HG02981 (cell line): ENCODE data around the gene NCOA7.
A peak's percentile ranks its signal among the peaks of the same experiment; 100 is the strongest.
"Not testable (repeated sequence)": the region's sequence is repeated elsewhere in the genome, so short reads cannot be mapped to it uniquely, and the experiment has no call there.

Experiments used
- ATAC-seq: cut with Tn5 transposase; IDR thresholded peaks from one replicate; pipeline ENCODE4 v1.9.1; 2021; ENCODE audit warnings: mild to moderate bottlenecking, moderate library complexity; ENCODE audit not compliant: unreplicated experiment

Gene NCOA7

DNA sequence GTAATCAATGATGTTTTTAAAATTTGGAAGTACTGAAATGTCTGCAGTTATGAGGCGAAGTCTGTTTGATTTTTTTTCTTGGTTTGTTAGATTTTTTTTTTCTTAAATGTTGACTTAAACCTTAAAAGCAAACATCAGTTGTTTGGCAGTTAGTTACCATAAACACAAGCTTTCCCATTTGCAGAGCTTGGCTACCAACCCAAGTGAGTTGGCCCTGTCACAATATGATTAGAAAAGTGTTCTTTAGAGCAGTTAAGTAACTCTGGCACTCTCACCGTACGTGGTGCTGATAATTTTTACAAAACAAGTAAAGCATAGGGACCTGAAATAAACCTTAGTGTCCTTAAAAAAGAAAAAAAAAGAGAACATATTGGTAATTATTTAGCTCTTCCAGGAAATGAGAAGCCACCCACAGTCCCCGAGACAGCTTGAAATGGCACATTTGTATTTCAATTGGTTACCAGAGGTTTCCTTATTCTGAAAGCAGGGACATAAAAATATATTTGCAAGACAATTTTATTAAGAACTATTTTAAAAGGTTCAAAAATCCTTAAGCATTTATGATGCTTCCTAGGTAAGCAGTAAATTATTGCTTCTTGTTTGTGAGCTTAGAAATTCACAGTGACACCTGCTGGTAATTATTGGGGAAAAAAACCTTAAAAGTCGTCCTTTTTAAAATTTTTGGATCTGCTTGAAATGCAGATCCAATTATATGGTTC lies 37.4 kb upstream of the NCOA7 start:
- ATAC-seq = no peak

DNA sequence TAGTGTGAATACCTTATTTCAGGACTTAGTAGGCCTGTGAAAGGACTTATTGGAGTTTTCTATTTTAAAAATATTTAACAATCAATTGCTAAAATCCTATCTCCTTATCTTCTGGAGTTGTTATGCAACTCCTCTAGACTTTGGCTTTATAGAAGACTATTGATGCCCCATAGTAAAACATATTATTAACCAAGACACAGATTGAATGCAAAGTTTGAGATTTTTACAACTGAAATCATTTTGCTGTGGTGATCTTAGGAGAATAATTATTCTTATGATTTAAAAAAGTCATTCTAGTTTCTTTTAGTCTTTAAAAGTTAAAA lies 36.9 kb upstream of the NCOA7 start:
- ATAC-seq = no peak

GRCh38 chr6:125754566-125754965 lies 36.2 kb upstream of the NCOA7 start:
- no peak for ATAC-seq

- no peak for ATAC-seq
Measured at GRCh38 chr6:125759184-125759902, 31.4 kb upstream of the NCOA7 start.

- no peak for ATAC-seq
Measured at GRCh38 chr6:125759959-125760457, 30.8 kb upstream of the NCOA7 start.

GRCh38 chr6:125764121-125764671 lies 26.6 kb upstream of the NCOA7 start:
- no peak for ATAC-seq

DNA sequence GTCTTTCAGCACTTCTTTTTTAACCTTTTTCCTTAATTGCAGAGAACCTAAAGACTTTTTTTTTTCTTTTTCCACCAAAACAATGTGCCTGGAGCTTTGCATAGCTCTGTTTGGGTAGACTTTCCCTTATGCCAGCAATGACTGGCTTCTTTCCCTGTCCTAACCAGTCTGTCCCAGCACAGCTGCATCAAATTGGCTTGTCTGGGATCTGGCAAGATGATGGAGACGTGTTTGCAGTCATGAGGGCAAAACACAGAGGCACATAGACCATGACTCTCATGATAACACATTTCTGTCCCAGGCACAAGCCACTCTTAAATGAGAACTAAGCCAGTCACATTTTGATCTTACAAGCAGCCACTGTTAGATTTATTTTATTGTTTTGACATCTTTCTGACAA lies 24.8 kb upstream of the NCOA7 start:
- no peak for ATAC-seq

DNA sequence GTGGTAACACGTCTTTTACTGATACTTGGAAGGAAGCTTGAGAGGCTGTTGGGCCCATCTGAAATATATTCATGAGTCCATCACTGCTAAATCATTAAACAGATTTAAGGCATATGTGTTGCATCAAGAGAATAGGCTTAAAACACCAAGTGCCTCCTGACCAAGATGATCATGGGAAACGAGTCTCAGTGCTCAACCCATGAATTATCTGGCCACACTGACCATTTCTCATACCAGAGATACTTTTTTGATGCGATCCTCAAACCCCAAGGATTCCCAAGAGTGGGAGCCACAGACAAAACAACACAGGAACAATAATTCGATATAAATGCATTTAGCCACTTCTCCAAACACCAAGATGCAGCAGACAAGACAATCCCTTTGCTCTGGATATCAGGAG lies 24.1 kb upstream of the NCOA7 start:
- ATAC-seq = no peak

DNA sequence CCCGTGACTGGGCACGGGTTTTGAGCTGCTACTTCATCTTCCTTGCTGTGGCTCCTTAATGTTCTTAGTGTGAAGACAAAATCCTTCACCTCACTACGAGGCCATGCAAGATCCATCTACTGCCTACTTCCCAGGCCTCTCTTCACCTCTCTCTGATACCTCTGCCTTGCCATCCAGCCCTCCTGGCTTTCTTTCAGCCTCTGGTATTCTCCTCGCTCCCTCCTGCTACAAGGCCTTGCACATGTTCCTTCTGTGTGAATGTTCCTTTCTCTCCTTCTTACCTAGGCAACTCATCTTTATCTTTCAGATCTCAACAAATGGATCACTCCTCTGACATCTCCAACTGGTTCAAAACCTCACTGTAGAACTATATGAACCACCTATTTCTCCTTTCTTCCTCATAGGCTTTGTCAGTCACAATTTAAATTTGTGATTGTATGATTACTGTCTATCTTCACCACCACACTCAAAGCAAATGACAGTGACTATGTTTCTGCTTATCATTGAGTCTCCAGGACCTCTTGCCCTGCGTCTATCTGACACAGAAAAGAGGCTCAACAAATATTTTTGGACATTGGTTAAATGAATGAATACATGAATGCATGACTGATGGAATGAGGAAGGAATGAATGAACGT lies 21.5 kb upstream of the NCOA7 start:
- ATAC-seq = no peak

- ATAC-seq = no peak
Measured at GRCh38 chr6:125773387-125774341, 17.1 kb upstream of the NCOA7 start.

DNA sequence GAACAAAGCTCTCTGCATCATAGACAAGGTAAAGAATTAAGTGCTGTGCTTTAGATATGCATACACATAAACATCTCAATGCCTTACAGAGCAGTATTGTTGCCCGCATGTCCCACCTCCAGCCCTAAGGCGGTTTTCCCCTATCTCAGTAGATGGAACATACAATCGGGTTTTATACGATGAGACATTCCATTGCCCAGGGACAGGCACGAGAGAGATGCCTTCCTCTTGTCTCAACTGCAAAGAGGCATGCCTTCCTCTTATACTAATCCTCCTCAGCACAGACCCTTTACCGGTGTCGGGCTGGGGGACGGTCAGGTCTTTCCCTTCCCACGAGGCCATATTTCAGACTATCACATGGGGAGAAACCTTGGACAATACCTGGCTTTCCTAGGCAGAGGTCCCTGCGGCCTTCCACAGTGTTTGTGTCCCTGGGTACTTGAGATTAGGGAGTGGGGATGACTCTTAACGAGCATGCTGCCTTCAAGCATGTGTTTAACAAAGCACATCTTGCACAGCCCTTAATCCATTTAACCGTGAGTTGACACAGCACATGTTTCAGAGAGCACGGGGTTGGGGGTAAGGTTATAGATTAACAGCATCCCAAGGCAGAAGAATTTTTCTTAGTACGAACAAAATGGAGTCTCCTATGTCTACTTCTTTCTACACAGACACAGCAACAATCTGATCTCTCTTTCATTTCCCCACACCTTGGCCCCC lies 14.5 kb upstream of the NCOA7 start:
- ATAC-seq = not testable (repeated sequence)

DNA sequence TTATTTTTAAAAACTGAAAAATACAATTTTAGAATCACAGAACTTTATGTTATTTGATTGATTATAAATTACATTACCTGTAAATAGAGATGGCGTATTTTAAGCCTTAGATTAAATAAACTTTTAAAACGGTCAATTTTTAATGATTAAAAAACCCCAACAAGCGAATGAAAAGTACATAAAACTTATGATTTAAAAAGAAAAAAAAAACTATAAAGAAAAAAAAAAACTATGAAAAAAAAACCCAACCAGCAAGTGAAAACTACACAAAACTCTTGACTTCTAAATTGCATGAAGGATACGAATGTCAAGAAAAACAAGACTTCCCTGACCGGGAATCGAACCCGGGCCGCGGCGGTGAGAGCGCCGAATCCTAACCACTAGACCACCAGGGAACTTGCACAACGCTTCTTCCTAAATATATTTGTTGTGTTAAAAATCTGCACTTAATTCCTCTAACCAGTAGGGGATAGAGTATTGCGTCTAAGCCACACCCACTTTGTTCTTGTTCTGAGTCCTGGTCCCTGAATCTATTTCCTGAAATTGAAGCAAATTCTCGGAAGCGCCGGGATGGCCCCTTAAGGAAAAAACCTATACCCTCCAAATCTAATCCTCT lies 10.7 kb upstream of the NCOA7 start:
- peak; percentile 78 for ATAC-seq

DNA sequence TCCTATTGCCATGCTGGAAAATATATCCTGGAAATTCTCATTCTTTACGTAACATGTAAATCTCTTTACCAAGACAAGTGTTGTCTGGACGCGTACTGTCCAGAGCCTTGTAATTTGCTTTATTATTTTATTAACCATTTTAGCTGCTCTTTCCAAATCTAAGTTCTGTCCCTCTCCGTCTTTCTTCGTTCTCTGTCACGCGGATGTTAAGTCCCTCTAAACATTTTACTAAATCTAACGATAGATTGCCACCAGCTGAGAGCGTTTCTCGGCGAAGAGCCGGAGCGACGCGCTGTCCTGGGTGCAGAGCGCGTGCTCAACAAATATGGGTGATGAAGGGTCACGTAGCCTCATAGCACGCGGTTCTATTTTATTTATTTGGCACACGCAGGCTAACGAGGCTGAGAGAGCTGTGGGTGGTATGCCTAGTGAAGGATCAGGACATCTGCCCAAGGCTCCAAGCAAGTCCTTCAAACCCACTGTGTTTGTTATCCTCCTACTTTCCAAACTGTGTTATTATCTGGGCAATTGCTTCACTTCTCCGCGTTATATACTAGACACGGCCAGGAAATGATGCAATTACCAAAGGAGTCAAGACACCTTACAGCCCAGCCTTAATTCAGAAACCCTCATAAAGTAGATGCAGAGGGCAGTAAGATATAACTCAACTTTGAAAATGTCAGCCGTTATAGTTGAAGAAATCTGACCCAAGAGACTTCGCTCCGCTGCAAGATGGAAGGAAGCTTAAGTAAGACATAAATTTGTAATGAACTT lies 10.0 kb upstream of the NCOA7 start:
- peak; percentile 74 for ATAC-seq

DNA sequence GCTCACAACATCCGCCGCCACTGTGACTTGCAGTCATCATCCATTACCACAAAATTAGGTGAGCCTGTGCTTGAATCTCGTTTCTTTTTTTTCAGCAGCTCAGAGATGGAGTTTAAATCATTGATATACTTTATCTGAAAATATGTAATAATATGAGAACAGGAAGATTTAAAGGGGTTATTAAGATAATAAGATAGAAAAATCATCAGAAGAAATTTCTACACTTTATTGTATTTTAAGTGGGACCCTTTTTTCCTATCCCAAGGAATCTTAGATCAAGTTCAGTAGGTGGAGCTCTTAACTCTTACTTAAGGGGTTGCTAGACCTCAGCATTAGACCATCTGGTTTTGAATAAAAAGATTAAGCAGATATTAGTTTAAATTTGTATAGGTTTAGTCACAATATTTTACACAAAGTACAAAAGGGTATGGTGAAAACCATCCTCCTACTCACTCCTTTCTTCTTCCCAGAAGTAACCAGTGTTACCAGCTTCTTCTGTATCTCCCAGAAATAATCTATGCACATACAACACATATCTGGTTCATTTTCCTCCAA lies 9.4 kb upstream of the NCOA7 start:
- peak; percentile 31 for ATAC-seq

DNA sequence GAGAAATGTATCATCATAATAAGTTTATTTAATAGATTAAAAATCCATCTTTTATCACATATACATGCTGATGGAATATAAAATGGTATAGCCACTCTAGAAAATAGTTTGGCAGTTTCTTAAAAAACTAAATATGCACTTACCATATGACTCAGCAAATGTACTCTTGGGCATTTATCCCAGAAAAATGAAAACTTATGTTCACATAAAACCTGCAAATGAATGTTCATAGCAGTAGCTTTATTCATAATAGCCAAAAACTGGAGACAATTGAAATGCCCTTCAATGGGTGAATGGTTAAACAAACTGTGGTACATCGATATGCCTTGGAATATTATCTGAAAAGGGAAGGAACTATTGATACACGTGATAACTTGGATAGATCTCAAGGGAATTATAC lies 6.4 kb upstream of the NCOA7 start:
- no peak for ATAC-seq

DNA sequence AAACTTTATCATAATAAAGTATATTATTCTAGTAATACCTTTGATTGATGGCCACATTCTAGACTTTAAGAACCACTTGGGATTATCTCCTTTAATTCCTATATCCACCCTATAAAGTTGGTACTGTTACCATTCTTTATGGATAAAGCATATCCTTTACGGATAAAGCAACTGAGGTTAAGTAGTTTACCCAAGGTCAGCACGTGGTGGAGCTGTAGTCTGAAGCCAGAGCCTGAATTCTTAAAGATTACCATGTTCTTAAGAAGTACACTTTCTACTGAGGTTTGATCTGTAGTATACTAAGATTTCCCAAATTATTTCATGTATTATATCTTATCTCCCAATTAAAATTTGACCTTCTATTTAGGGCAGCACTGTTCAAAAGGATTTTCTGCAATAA lies 3.0 kb upstream of the NCOA7 start:
- no peak for ATAC-seq

DNA sequence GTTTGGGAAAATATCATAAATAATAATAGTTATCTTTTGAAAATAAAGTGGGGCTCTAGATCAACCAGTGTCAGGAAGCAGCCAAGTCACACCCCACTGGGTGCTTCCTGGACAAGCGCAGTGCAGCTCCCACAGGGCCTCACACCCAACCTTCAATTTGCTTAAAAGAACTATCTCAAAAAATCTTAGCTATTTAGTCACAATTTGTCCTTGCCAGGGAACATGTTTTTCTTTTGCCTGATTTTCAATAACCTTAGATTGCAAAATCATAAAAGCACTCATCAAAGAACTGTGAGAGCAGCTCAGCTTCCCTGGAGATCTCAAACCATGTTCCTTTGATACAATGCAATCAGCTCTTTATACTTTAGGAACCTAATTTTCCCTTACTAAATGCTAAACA lies 1.6 kb upstream of the NCOA7 start:
- no peak for ATAC-seq

DNA sequence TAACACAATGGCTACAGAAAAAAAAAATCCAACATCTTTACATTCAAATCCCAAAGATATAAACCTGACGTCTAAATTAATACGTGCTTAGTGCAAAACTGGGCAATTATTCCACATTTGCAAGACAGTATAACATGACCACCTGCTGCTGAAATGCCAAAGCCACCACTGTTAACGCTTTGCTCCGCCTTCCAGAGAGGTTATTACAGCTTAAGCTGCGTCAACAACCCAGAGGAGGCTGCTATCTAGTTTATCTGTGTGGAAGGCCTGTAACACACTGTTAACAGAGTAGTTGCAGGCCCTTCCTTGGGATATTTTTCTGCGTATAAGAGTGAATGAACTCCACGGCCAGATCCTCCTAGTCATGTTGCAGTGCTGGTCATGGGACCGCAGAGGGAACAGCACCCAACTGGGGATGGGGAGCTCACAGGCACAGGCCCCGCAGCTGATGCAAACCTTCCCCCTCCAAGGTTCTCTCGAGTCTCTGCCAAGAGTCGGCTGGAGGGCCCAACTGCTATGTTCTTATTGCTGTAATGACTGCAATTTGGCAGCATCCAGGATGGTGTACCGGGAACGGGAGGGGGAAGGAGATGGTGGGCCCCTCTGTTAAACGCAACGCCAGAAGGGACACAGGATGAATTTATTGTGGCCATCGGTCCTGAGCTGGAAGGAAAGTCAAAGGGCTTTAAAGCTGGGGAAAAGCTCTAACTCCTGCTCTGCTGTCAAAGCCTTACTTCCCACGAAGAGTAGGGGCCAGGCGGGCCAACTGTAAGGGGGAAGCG lies 993 bp upstream of the NCOA7 start:
- peak; percentile 22 for ATAC-seq
